ENCODE measurements around the gene HEXIM2.

HEXIM2 gene

GRCh38 chr17:45128331-45128730 is 33.3 kb upstream of the HEXIM2 start:
- no peak for DNase-seq

- DNase-seq, result no peak
Measured at GRCh38 chr17:45128989-45129388, 32.7 kb upstream of the HEXIM2 start.

GRCh38 chr17:45129426-45129939 is 32.2 kb upstream of the HEXIM2 start:
- no peak for DNase-seq

GRCh38 chr17:45129940-45130680 is 31.6 kb upstream of the HEXIM2 start:
- DNase-seq, result no peak

DNA sequence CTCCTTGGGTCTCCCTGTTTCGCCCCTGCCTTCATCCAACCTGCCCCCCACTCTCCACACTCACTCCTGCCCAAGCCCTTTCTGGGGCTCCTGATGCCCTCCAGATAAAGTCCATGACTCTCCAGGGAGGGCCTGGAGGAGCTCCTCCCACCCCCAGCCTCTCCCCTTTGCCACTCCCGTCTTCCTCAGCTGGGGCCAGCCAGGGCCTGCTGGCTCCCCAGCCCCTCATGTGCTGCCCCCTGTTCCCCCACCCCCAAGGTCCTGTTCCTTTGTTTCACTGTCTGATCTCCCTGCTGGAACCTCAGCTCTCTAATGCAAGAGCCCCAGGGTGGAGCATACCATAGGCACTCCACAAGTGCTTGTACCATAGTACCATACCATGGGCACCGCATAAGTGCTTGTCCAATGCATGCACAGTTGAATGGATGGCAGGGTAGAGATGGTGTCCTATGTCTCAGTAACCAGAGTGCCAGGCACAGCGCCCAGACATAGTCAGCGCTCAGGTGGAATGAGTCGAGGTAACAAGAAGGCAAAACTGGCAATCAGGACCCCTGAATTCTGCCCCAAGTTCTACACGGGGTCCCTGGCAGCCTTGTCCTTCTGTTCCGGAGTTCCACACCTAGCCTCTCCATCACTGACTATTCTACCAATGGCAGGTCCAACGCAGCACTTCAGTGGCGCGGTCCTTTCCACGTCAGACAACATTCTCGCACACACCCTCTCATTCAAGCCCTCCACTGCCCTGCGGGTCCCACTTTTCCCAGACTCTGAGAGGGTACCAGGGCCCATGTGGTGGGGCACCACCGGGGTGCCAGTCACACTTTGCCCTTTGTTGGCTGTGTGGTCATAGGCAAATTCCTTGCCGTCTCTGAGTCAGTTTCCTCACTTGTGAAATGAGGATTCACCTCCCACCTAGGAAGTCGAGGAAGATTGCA is 30.7 kb upstream of the HEXIM2 start:
- no peak for DNase-seq

GRCh38 chr17:45131616-45132319 is 29.9 kb upstream of the HEXIM2 start:
- peak; percentile 66 for DNase-seq

DNA sequence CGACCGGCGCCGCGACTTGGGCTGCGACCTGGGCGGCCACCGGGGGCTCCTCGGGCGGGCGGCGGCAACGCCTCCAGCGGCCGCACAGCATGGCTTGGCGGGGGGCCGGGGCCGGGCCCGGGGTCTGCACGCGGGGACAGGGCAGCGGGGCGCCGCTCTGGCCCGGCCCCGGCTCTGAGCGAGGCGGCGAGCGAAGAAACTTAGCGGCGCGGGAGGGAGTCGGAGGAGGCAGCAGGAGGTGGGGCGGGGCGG is 29.4 kb upstream of the HEXIM2 start, which contains the start of gene PLCD3:
TSS of gene PLCD3 (minus strand) at position 196 of the 252 bp plus-strand sequence. CDS start at position 91, 105 bp downstream.
- DNase-seq, result no peak

DNA sequence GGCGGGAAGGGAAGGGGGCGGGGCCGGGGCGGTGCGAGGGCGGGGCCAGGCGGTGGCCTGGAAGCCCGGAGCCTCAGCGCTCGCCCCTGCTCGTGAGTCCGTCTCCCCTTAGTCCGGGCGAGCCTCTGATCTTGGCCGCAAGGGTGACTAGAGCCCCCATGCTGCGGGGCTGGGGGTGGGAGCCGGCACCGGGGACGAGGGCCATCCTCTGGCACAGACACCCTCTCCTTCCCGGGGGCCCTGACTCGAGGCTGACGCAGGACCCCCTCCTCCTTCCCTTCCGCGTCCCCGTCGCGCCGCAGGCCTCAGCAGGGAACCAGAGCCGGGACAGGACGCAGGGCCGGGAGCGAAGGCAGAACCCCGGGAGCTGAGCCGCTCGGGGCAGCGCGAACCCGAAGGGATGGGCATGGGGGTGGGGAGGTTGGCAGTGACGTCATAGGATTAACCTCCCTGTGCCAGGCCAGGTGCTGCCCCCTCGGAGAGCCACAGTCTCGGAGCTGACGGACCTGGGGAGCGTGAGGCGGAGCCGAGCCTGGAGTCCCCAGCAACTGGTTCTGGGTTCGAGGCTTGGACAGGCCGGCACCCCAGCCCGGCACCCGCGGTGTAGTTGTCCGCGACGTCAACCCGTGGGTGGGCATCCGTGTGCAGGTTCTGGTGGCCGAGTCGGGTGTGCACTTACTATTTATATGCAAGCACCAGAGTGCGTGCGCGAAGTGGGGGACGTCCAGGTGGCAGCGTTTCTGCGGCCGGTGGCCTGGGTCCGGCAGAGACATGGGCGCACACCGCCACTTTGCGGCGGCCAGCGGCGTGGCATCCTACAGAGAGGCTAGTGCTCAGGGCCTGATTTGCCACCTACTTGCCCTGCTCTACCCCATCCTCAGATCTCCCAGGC is 28.9 kb upstream of the HEXIM2 start:
- DNase-seq, result peak; percentile 73

DNA sequence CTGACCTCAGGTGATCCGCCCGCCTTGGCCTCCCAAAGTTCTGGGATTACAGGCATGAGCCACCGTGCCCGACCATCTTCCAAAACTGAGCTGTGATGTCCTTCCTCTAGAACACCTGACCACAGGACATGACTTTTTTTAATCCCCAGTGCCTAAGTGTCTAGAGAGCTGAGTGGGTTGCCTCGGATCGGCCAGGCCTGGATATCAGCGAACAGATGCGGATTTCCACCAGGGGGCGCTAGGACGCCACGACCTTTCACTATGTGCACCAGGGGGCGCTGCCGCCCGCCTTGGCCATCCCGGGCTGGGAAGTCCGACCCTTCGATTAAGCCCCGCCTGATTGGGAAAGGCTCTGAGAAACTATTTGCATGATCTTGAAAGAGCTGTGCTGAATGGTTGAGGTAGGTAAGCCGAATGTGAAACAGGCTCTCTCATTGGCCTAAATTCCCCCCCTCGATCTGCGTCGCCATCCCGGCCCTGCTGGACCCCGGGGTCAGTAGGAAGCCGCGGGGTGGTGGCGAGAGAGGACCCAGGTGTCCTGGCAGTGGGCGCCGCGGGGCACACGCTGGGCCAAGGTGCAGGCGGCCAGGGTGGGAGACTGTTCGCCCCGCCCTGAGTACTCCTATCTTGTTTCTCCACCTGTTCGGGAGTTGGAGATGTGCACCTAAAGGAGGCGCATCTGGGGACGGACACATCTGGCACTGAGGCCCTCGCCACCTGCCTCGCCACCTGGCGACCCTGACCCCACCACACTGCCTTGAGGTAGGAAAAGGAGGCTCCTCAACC is 26.3 kb upstream of the HEXIM2 start, which contains the start of gene ACBD4:
TSS of gene ACBD4 (plus strand) at position 496 of the 786 bp plus-strand sequence. CDS start 458 bp downstream, outside the sequence.
- DNase-seq, result peak; percentile 96

GRCh38 chr17:45135978-45136791 is 25.5 kb upstream of the HEXIM2 start:
- no peak for DNase-seq

DNA sequence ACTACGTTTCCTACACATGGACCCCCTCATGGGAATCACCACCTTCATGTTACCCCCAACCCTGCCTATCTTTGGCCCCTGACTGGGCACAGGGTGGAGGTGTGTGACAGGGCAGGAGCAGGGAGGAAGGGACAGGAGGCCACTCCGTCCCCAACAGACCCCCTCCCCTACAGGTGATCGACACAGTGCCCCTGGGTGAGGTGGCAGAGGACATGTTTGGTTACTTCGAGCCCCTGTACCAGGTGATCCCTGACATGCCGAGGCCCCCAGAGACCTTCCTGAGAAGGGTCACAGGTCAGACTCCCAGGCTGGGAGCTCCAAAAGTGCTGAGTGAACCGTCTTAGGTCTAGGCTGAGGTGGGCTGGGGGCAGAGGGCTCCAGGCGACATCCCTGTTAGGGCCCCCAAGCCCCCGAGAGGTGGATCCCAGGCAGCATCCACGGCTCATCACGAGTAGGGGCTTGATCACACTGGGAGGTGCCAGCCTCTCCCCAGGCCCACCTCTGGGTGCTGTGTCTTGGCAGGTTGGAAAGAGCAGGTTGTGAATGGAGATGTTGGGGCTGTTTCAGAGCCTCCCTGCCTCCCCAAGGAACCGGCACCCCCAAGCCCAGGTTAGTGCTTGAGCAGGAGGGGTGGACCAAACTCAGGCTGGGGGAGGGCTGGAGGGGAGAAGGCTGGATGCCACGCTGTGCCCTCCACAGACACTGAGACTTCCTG is 24.7 kb upstream of the HEXIM2 start:
- DNase-seq, result no peak

GRCh38 chr17:45137561-45138305 is 23.9 kb upstream of the HEXIM2 start:
- no peak for DNase-seq

- DNase-seq, result no peak
Measured at GRCh38 chr17:45138911-45139532, 22.7 kb upstream of the HEXIM2 start.

GRCh38 chr17:45139533-45139920 is 22.1 kb upstream of the HEXIM2 start:
- DNase-seq, result no peak

DNA sequence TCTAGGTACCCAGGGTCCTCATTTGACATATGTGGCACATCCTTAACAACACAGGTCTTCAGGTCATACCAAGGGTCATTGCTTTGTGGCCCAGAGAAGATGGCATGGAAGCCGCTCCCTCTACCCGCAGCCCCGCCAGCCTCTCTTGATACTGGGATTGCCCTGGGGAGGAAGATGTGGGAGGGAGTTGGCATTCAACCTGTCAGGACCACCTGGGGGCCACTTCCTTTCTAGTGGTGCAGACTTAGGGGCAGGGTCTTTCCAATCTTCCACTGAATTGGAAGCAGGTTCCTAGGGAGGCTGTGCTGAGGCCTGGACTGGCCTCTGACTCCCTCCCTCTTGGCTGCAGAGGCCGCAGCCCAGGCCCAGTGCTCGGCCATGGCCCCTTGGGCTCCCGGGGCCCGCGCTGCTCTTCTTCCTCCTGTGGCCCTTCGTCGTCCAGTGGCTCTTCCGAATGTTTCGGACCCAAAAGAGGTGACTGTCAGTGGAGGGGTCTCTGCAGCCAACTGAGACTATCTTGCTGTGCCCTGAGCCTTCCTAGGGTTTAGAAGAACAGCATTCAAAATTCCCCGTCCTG is 18.5 kb upstream of the HEXIM2 start:
- no peak for DNase-seq

DNA sequence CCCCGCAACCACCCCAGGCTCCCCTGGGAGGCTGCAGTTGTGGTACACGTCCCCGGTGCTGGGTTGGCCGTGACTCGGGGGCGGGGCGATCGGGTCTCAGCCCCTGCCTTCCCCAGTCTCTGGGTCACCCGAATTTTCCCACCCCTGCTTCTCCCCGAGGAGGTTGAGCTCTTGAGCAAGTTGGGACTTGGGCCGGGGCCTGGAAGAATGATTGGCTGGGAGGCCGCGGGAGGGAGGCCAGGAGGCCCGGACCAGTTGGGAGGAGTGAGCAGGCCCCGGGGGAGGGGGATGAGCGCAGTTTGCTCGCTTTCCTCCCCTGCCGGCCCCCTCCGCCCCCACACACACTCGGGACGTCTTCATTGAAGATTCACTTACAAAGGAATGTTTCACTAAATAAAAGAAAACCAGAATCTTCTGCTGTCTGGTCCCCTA is 17.9 kb upstream of the HEXIM2 start:
- DNase-seq, result peak; percentile 41

DNA sequence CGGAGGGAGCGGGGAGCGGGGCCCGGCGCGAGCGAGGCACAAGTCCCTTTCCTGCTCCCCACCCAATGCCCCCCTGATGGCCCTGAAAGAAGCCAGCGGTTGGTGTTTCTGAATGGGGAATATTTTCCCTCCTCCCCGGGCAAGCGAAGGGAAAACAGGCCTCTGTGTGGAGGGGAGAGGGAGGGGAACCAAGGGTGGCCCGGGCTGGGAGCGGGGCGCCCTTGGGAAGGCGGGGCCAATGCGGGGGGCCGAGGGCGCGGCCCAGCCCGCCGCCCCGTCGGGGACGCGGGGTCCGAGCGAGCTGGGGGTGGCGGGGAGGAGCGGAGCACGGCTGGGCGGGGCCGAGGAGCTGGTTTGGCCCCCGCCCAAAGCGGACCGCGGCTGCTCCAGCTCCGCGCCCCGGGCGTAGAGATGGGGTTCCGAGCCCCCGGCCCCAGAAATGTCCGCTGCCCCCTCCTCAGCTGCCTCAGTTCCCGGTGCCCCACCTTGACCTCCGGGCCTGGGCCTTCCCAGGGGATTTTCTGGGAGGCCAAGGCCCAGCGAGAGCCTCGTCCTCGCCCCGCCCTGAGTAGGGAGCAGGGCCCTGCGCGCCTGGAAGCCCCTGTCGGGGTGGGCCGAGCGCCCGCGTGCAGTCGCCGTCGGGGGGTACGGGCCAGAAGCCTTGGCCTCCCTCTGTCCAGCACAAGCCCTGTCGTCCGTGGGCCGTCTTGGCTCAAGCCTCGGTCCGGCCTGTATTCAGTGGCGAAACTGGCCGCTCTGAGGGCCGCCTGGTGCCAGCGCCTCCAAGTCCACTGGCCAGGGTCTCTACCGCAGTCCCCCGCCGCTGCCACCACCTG is 17.3 kb upstream of the HEXIM2 start:
- peak; percentile 36 for DNase-seq
